Suprapubic skin (tissue), 4 donors: ENCODE measurements around the gene CHSY1.

ENCODE experiments used
- EP300 ChIP-seq: sonication (generic); formaldehyde crosslinking; IDR thresholded peaks from one replicate; pipeline ENCODE4 v1.6.1; 2017; ENCODE audit warnings: antibody characterized with exemption
- POLR2A ChIP-seq, 2 donors: fragments of 450-650 bp; IDR thresholded peaks; one replicate each; pipeline ENCODE4 v1.6.1; 2017; ENCODE audit warnings: antibody characterized with exemption in 2 of 2, mild to moderate bottlenecking in 2 of 2, moderate library complexity in 2 of 2
- POLR2AphosphoS5 ChIP-seq, 3 donors: sonication (generic); formaldehyde crosslinking; IDR thresholded peaks; one replicate each; pipeline ENCODE4 v1.6.1; 2017; ENCODE audit warnings: antibody characterized with exemption in 3 of 3

DNA sequence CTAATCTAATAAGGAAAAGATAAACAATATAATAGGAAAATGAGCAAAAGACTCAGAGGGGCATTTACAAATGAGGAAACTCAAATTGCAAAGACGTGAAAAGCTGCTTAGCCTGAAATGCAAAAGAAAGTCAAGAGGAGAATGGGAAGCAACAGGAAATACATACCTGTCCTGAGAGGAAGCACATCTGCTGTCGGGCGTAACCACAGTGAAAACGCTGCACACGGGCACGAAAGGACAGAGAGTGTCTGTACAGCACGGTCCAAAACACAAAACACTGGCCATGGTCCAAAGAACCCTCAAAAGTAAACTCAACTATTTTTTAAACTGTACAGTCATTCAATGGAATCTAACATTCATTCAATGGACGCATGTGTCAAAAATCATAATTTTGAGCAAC lies 100.6 kb downstream of the CHSY1 start:
- TF ChIP-seq POLR2AphosphoS5 (IDR thresholded peaks at IDR 0.05) (no peak), POLR2A (IDR thresholded peaks at IDR 0.05) (no peak), EP300 (no peak)
